ENCODE data around the gene TBC1D4. TPM values are rescaled to one million over a fixed set of nuclear protein-coding genes. Genes with fewer than 3 reads are reported as not detected.
"Not testable (repeated sequence)": the region's sequence is repeated elsewhere in the genome, so short reads cannot be mapped to it uniquely, and the experiment has no call there.

The TBC1D4 gene
- total RNA-seq, 1 donor from 2014 or later, result 4.8 TPM

DNA sequence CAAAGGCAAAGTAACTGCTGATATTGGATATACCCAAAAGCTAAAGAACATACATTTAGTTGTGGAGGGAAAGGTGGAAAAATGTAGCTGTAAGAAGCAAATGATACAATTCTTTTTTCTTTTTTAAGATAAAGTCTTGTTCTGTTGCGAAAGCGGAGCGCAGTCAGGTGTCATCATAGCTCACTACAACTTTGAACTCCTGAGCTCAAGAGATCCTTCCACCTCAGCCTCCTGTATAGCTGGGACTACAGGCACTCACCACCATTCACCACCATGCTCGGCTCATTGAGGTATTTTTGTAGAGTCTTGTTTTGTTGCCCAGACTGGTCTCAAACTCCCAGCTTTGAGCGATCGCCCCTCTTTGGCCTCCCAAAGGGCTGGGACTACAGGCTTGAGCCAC lies 38.0 kb downstream of the TBC1D4 start:
- Mint-ChIP-seq H3K4me1 (ENCODE audit: low read depth, unreplicated experiment) (no peaks in the 10 kb centered on the region), H3K9me3 (ENCODE audit: unreplicated experiment) (no peaks in the 10 kb centered on the region), H3K4me3 (ENCODE audit: unreplicated experiment) (no peak overlapping the region), H3K36me3 (ENCODE audit: unreplicated experiment) (no peaks in the 10 kb centered on the region), H3K27me3 (ENCODE audit: unreplicated experiment) (no peaks in the 10 kb centered on the region), H3K27ac (ENCODE audit: unreplicated experiment) (no peak overlapping the region)
- DNase-seq, result no peak
- TF ChIP-seq, protein P1, sequence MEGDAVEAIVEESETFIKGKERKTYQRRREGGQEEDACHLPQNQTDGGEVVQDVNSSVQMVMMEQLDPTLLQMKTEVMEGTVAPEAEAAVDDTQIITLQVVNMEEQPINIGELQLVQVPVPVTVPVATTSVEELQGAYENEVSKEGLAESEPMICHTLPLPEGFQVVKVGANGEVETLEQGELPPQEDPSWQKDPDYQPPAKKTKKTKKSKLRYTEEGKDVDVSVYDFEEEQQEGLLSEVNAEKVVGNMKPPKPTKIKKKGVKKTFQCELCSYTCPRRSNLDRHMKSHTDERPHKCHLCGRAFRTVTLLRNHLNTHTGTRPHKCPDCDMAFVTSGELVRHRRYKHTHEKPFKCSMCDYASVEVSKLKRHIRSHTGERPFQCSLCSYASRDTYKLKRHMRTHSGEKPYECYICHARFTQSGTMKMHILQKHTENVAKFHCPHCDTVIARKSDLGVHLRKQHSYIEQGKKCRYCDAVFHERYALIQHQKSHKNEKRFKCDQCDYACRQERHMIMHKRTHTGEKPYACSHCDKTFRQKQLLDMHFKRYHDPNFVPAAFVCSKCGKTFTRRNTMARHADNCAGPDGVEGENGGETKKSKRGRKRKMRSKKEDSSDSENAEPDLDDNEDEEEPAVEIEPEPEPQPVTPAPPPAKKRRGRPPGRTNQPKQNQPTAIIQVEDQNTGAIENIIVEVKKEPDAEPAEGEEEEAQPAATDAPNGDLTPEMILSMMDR (IDR thresholded peaks at IDR 0.05; ENCODE audit: partially characterized antibody, unreplicated experiment), result no peak

- H3K27ac Mint-ChIP-seq (ENCODE audit: unreplicated experiment), result no peak overlapping the region
- no peaks in the 10 kb centered on the region for H3K4me1 Mint-ChIP-seq (ENCODE audit: low read depth, unreplicated experiment)
These were observed 38.5 kb downstream of the TBC1D4 start for GRCh38 chr13:75443356-75443958.

DNA sequence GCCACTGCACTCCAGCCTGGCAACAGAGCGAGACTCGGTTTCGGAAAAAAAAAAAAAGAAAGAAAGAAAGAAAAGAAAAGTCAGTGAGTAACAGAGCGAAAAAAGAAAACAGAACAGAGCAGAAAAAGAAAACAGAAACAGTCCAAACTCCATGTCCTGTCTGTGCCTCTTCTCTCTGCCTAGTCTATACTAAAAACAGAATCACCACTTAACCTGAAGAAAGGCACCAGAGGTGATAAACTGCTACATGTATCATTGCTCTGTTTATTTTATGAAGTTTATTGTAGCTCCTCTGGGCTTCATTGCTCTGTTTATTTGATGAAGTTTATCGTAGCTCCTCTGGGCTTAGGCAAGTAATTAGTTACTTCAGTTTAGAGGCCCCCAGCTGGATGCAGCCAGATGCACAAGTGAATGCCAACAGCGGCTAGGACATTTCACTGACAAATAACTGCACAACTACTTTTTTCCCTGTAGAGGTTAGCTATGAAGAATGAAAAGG lies 39.2 kb downstream of the TBC1D4 start:
- Mint-ChIP-seq H3K36me3 (ENCODE audit: unreplicated experiment) (no peaks in the 10 kb centered on the region), H3K4me3 (ENCODE audit: unreplicated experiment) (no peak overlapping the region), H3K9me3 (ENCODE audit: unreplicated experiment) (no peaks in the 10 kb centered on the region), H3K27ac (ENCODE audit: unreplicated experiment) (no peak overlapping the region), H3K4me1 (ENCODE audit: low read depth, unreplicated experiment) (no peaks in the 10 kb centered on the region), H3K27me3 (ENCODE audit: unreplicated experiment) (no peaks in the 10 kb centered on the region)
- TF ChIP-seq, protein P1 (IDR thresholded peaks at IDR 0.05; ENCODE audit: partially characterized antibody, unreplicated experiment), result no peak
- DNase-seq, result no peak

More at GRCh38 chr13:75443356-75443958, 38.5 kb downstream of the TBC1D4 start:
- Mint-ChIP-seq H3K4me3 (ENCODE audit: unreplicated experiment) (no peak overlapping the region), H3K9me3 (ENCODE audit: unreplicated experiment) (no peaks in the 10 kb centered on the region), H3K27me3 (ENCODE audit: unreplicated experiment) (no peaks in the 10 kb centered on the region), H3K36me3 (ENCODE audit: unreplicated experiment) (no peaks in the 10 kb centered on the region)
- TF ChIP-seq, protein P1 (IDR thresholded peaks at IDR 0.05; ENCODE audit: partially characterized antibody, unreplicated experiment), result no peak
- DNase-seq, result no peak

- Mint-ChIP-seq H3K9me3 (ENCODE audit: unreplicated experiment) (no peaks in the 10 kb centered on the region), H3K4me3 (ENCODE audit: unreplicated experiment) (no peak overlapping the region), H3K27ac (ENCODE audit: unreplicated experiment) (no peak overlapping the region), H3K27me3 (ENCODE audit: unreplicated experiment) (no peaks in the 10 kb centered on the region), H3K4me1 (ENCODE audit: low read depth, unreplicated experiment) (no peaks in the 10 kb centered on the region), H3K36me3 (ENCODE audit: unreplicated experiment) (no peaks in the 10 kb centered on the region)
- TF ChIP-seq, protein P1 (IDR thresholded peaks at IDR 0.05; ENCODE audit: partially characterized antibody, unreplicated experiment), result no peak
- DNase-seq, result no peak
These were observed 41.9 kb downstream of the TBC1D4 start for GRCh38 chr13:75440100-75440499.

DNA sequence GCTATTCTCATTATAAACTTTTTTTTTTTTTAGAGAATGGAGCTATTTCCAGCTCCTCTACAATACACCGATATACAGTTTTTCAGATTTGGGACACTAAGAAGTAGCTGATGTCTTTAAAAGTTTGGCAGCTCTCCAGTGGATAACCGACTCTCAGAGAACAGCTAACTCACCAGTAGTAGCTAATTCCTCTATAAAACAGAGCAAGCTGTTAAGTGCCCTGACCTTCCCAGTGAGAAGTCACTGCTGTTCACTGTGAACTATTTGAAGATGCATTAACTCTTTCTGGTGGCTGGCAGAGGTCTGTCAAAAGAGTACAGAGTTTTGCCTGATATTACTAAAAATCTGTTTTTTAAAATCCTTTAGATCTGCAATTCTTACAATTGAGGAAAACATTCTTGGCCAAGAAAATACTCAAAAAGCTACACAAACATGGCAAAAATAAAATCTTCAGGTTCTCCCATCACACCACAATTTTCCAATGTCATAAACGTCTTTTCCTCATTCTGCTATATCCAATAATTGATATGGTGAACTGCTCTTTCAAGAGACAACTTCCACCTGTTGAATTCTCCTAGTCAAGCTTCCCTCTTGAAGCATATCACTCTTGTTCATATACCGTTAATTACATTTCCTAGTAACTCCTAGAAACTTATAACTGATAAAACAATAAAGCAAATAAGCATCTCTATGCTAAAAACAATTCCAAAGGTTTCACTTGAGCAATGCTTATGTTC lies 44.2 kb downstream of the TBC1D4 start:
- no peaks in the 10 kb centered on the region for H3K4me1 Mint-ChIP-seq (ENCODE audit: low read depth, unreplicated experiment)
- no peak overlapping the region for H3K4me3 Mint-ChIP-seq (ENCODE audit: unreplicated experiment)
- H3K36me3 Mint-ChIP-seq (ENCODE audit: unreplicated experiment), result no peaks in the 10 kb centered on the region
- TF ChIP-seq, protein P1 (IDR thresholded peaks at IDR 0.05; ENCODE audit: partially characterized antibody, unreplicated experiment), result no peak
- DNase-seq, result no peak
- peaks cover 1% of the 10 kb centered on the region for H3K9me3 Mint-ChIP-seq (ENCODE audit: unreplicated experiment)
- no peaks in the 10 kb centered on the region for H3K27me3 Mint-ChIP-seq (ENCODE audit: unreplicated experiment)
- no peak overlapping the region for H3K27ac Mint-ChIP-seq (ENCODE audit: unreplicated experiment)

DNA sequence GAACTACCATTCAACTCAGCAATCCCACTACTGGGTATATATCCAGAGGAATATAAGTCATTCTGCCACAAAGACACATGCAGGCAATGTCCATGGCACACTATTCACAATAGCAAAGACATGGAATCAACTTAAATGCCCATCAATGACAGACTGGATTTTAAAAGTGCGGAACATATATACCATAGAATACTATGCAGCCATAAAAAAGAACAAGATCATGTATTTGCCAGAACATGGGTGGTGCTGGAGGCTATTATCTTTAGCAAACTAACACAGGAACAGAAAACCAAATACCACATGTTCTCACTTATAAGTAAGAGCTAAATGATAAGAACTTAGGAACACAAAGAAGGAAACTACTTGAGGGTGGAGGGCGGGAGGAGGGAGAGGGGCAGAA lies 47.8 kb downstream of the TBC1D4 start:
- not testable (repeated sequence) for H3K27ac Mint-ChIP-seq (ENCODE audit: unreplicated experiment); H3K9me3 Mint-ChIP-seq (ENCODE audit: unreplicated experiment)

More for the DNA sequence above, 47.8 kb downstream of the TBC1D4 start:
- not testable (repeated sequence) for H3K36me3 Mint-ChIP-seq (ENCODE audit: unreplicated experiment); H3K27me3 Mint-ChIP-seq (ENCODE audit: unreplicated experiment); H3K4me1 Mint-ChIP-seq (ENCODE audit: low read depth, unreplicated experiment); DNase-seq; H3K4me3 Mint-ChIP-seq (ENCODE audit: unreplicated experiment)

All from glutamatergic neuron (in vitro differentiated cells).